Vagina (tissue), 2 donors: ENCODE data around the gene ZWINT.

Experiments
- CTCF ChIP-seq, 3 experiments: fragments of 450-650 bp in 2 of 3; fragments of 200-600 bp in 1 of 3; sonication (generic) in 1 of 3; IDR thresholded peaks; one replicate each; pipeline ENCODE4 v1.5.1; 2017 to 2019; ENCODE audit warnings: antibody characterized with exemption in 3 of 3, mild to moderate bottlenecking in 2 of 3, moderate library complexity in 2 of 3
- POLR2A ChIP-seq, 2 donors: fragments of 450-650 bp; IDR thresholded peaks; one replicate each; pipeline ENCODE4 v1.6.1; 2017; ENCODE audit warnings: antibody characterized with exemption in 2 of 2, mild to moderate bottlenecking in 2 of 2, moderate library complexity in 2 of 2

DNA sequence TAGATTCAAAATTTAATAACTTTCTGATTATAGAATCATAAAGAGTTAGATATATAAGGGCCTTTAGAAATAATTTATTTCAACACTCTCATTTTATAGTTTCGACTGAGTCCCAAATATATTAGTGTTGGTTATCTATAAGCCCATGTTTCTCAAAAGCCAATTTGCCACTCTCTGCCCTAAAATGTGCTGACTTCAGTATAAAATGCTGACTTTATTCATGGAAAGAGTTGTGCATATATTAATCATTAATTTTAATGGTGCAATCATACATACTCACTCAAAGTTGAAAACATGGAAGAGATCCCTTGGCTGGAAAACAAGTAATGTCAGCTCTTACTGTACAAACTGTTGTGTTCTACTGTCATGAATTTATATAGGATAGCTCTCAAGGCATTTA is 19.4 kb downstream of the ZWINT start:
- TF ChIP-seq CTCF (IDR thresholded peaks at IDR 0.05) (no peak), POLR2A (IDR thresholded peaks at IDR 0.05) (no peak)
